Adrenal gland (tissue), 5 donors: ENCODE measurements around the gene AXIN1.

Source experiments
- POLR2A ChIP-seq, 2 donors: fragments of 450-650 bp; IDR thresholded peaks; one replicate each; pipeline ENCODE4 v1.6.1; 2017; ENCODE audit warnings: antibody characterized with exemption in 2 of 2, mild to moderate bottlenecking in 2 of 2, moderate library complexity in 1 of 2
- TF ChIP-seq, protein P1 (sequence below), 6 experiments: fragments of 450-650 bp in 4 of 6; fragments of 200-600 bp in 2 of 6; sonication (generic) in 1 of 6; IDR thresholded peaks; 1 replicate in 5 of 6; 2 replicates in 1 of 6; pipeline versions ENCODE4 v1.5.1 to v1.8.0; 2016 to 2021; ENCODE audit warnings: antibody characterized with exemption in 6 of 6, mild to moderate bottlenecking in 2 of 6, moderate library complexity in 1 of 6
- donor health status: DM: no; HTN: no; CAD: no.

DNA sequence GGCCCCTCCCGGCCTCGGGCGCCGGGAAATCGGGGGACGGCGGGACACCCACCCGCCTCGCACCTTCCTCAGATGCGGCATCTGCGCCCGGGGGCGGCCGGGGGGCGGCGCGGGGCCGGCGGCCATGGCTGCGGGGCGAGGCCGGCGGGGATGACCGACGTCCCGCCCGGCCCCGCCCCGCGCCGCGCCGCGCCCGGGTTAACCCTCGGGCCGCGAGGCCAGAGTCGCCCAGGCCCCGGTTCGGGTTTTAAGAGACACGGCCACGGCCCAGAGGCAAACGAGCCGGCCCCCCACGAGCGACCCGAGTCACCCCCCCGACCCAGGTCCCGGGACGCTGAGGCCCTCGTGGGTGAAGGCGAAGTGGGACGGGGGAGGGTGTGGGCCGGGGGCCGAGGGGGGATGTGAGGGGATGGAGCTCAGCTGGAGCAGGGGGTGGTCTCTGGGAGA lies 76.7 kb downstream of the AXIN1 start, which contains the start of gene RGS11:
- TF ChIP-seq, protein P1, sequence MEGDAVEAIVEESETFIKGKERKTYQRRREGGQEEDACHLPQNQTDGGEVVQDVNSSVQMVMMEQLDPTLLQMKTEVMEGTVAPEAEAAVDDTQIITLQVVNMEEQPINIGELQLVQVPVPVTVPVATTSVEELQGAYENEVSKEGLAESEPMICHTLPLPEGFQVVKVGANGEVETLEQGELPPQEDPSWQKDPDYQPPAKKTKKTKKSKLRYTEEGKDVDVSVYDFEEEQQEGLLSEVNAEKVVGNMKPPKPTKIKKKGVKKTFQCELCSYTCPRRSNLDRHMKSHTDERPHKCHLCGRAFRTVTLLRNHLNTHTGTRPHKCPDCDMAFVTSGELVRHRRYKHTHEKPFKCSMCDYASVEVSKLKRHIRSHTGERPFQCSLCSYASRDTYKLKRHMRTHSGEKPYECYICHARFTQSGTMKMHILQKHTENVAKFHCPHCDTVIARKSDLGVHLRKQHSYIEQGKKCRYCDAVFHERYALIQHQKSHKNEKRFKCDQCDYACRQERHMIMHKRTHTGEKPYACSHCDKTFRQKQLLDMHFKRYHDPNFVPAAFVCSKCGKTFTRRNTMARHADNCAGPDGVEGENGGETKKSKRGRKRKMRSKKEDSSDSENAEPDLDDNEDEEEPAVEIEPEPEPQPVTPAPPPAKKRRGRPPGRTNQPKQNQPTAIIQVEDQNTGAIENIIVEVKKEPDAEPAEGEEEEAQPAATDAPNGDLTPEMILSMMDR (IDR thresholded peaks at IDR 0.05) = no peak
- no peak for TF ChIP-seq POLR2A (IDR thresholded peaks at IDR 0.05)
